GOT3 (cell line): ENCODE data around the gene OR8G1.
"Not testable (repeated sequence)": the region's sequence is repeated elsewhere in the genome, so short reads cannot be mapped to it uniquely, and the experiment has no call there.

Source experiments
- DNase-seq: peaks from one replicate; lab custom pipeline; 2025; ENCODE audit warnings: mixed read lengths; lab: John Stamatoyannopoulos, UW

Gene OR8G1

GRCh38 chr11:124238512-124238911 is 2.4 kb upstream of the OR8G1 start:
- DNase-seq, result no peak

GRCh38 chr11:124249869-124250268 is 9.0 kb downstream of the OR8G1 start:
- DNase-seq, result not testable (repeated sequence)

GRCh38 chr11:124256076-124256475 is 15.2 kb downstream of the OR8G1 start, which contains the start of gene OR8G5:
Gene OR8G5 (plus strand): TSS chr11:124256376. CDS start chr11:124264932, 8,556 bp downstream.
- no peak for DNase-seq

- not testable (repeated sequence) for DNase-seq
These were observed 24.1 kb downstream of the OR8G1 start for GRCh38 chr11:124265041-124265440.

DNA sequence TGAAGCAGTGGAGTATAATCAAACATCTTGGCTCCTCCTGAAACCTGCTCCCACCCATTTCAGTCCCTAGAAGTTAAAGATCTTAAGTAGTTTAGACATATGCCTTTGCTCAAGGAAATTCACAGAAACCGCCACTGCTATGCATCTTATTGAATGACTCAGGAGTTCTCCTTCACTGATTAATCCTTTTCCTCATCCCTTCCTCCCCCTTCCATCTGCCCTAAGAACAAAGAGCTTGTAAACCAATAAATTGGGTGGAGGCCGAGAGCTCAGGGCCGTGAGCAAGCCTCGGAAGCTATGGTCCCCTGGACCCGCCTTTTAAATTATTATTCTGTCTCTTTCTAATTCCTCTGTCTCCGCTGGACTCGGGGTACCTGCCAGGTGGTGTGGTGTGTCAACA is 30.0 kb downstream of the OR8G1 start:
- not testable (repeated sequence) for DNase-seq

- DNase-seq, result no peak
These were observed 33.1 kb downstream of the OR8G1 start for GRCh38 chr11:124274000-124274399.

GRCh38 chr11:124276081-124276480 is 35.2 kb downstream of the OR8G1 start:
- no peak for DNase-seq

- no peak for DNase-seq
These were observed 36.3 kb downstream of the OR8G1 start for GRCh38 chr11:124277207-124277606.

GRCh38 chr11:124277804-124278203 is 36.9 kb downstream of the OR8G1 start:
- no peak for DNase-seq

DNA sequence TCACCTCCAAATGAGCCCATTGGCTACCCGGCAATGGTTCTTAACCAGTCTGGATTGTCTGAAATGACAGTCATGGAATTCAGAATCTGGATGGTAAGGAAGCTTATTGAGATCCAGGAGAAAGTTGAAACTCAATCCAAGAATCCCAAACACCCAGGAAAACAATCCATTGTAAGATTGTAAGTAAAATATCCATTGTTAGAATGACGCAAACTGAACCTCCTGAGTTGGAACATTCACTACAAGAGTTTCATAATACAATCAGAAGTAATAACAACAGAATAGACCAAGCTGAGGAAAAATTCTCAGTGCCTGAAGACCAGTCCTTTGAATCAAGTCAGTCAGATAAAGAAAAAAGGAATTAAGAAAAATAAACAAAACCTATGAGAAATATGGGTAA is 37.4 kb downstream of the OR8G1 start:
- no peak for DNase-seq

- DNase-seq, result no peak
These were observed 44.9 kb downstream of the OR8G1 start for GRCh38 chr11:124285610-124286344.

- no peak for DNase-seq
These were observed 53.8 kb downstream of the OR8G1 start for GRCh38 chr11:124294687-124295086.

DNA sequence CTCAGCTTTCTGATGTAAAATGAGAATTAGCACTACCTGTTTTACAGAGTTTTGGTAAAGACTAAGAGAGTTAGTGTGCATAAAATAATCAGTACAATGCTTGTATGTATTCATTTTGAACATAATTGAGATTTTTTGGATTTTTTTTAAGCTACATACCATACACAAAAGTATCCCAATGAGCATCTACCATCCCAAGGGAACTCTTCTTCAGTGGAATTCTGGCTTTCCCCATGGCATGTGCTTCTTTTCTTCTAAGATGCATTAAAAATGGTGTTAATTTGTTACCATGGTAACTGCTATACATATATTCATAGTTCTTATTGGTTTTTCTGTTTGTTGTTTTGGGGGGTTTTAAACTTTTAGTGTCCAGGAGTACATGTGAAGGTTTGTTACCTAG is 55.1 kb downstream of the OR8G1 start:
- no peak for DNase-seq

GRCh38 chr11:124297921-124298320 is 57.0 kb downstream of the OR8G1 start:
- DNase-seq, result no peak

DNA sequence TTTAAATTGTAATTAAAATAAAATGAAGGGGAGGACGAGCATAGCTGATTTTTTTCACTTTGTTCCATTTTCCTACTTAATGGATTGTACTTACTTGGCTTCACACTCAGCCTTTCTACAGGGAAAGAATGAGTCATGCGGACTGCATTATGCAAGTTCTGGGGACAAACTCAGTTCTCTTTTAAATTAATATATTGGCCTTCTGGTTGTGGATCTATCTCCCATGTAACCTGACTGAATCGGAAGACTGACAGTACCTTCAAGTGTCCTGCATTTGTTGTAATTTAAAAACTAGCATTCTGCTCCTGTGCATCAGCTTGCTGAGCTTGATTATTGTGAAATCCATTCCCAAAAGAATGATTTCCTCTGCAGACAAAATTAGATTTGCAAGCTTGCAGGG is 60.7 kb downstream of the OR8G1 start:
- no peak for DNase-seq

DNA sequence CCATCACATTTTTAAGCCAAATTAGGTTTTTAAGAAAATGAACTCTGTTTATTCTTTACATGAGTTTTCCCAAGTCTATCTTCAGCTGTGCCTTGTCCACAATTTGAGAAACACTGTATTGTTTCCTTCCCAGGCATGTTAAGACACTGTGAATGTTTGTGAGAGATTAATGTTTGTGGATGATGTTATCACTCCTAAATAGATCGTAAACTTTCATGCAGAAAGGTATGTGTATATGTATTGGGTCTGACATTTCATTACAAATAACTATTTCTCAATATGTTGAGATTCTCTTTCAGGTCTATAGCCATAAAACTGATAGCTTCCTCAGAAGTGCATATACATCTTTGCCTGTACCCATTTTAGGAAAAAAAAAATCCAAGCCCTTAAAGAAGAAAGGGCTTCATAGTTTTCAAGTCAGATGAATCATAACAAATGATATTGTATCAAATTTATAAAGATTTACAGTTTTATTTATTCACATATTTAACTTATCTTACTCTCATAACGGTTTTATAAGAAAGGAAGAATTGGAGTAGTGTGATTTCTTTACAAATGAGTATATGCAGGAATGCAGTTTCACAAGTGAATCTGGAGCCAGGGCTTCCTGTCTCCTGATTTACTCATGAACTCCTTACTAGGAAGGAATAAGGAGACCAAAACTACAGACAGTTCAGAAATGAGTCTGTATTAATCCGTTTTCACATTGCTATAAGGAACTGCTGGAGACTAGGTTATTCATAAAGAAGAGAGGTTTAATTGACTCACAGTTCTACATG is 61.6 kb downstream of the OR8G1 start:
- DNase-seq, result no peak
